Pancreas (tissue), 10 donors: Measurements from ENCODE around the gene LEP. TPM values are rescaled to one million over a fixed set of nuclear protein-coding genes. Genes with fewer than 3 reads are reported as not detected.

Experiments used
- ATAC-seq, 4 donors: fragments of 200-7000 bp; cut with Tn5 transposase; one replicate each; pipeline versions ENCODE4 v1.8.0 to v1.9.1; 2020; ENCODE audit warnings: mild to moderate bottlenecking in 4 of 4, moderate library complexity in 4 of 4
- DNase-seq, 6 donors: peaks; one replicate each; pipeline ENCODE4 v3.0.0-alpha.2; 2020
- FAIRE-seq: peaks from 2 replicates; lab custom pipeline; 2012; peaks lifted over from hg19 to GRCh38; lab: Jason Lieb, UNC
- H3K27ac ChIP-seq, 4 donors: fragments of 200-600 bp; sonication (generic); 1 replicate in 3 of 4; 2 replicates in 1 of 4; pipeline versions ENCODE4 v1.5.0 to v1.8.0; 2020
- H3K27me3 ChIP-seq, 4 donors: fragments of 200-600 bp; one replicate each; pipeline ENCODE4 v1.8.0; 2021
- H3K36me3 ChIP-seq, 3 donors: fragments of 200-600 bp; sonication (generic) in 1 of 3; one replicate each; pipeline versions ENCODE4 v1.5.0 to v1.8.0; 2020 to 2021
- H3K4me1 ChIP-seq, 3 donors: fragments of 200-600 bp; one replicate each; pipeline ENCODE4 v1.8.0; 2021
- H3K4me3 ChIP-seq, 4 donors: fragments of 200-600 bp; sonication (generic) in 2 of 4; one replicate each; pipeline versions ENCODE4 v1.5.0 to v1.8.0; 2020 to 2021
- H3K9me3 ChIP-seq, 4 donors: fragments of 200-600 bp; one replicate each; pipeline ENCODE4 v1.8.0; 2021
- CTCF ChIP-seq, 4 donors: fragments of 200-600 bp; sonication (generic) in 3 of 4; IDR thresholded peaks; one replicate each; pipeline versions ENCODE4 v1.5.0 to v1.8.0; 2021; ENCODE audit warnings: antibody characterized with exemption in 4 of 4
- WGBS, 2 donors: extraction: QIAGEN DNeasy Blood & Tissue Kit; methylation state at CpG; one replicate each; pipeline ENCODE4 v1.1.7; 2013; 5-methylcytosine and 5-hydroxymethylcytosine counted together
- intact Hi-C, 3 donors: fragments of 100-400 bp; cut with DNase I; formaldehyde crosslinking; loops; one replicate each; pipeline versions ENCODE4 v1.11.1 to v1.14.2; 2022
- polyA plus RNA-seq, 2 donors: library from polyadenylated mRNA; stranded (reverse); fragments of 200-250 nt; gene quantifications; one replicate each; pipeline ENCODE4 v1.2.3, GENCODE V29; 2013
- total RNA-seq, 6 donors: library from RNA; stranded (reverse); fragmentation: NEBNext Ultra II Directional in 4 of 6; extraction: Animal tissue kit (Norgen Biotek cat#: 25700) in 4 of 6; gene quantifications; one replicate each; pipeline versions ENCODE4 v1.2.1 to v1.2.4, GENCODE V29; 2021 to 2023
- donor health status: healthy with polysubstance abuse.
- donor health status: DM: no; HTN: no; CAD: no; lungs with moderate emphysema.
- donor health status: DM: no; HTN: no; CAD: no.
- donor health status: control.
- donor health status: control.
- donor health status: Bipolar disorder and iron deficiency.
- donor health status: DM: yes; HTN: yes; CAD: no.
- donor health status: DM: no; HTN: no; CAD: no.
- donor health status: DM: no; HTN: no; CAD: no.
- donor health status: DM: yes; HTN: yes; CAD: no.

LEP gene
- total and polyA plus RNA-seq, 8 donors: 0.05 to 5.2 (median 0.14) TPM; not detected in 1

- FAIRE-seq (no peak), ATAC-seq (no peak), DNase-seq (no peak)
- no peaks in the 10 kb centered on the region for H3K9me3 ChIP-seq
- WGBS, 2 donors: 83% methylated on average over 4 of the region's 4 CpGs
- intact Hi-C loops: no loop called here
- H3K27me3 ChIP-seq: peaks cover 0 to 11% (median 0%) of the 10 kb centered on the region in 4 donors
- no peak overlapping the region for H3K4me3 ChIP-seq
- no peak overlapping the region for H3K27ac ChIP-seq
- H3K4me1 ChIP-seq: no peaks in the 10 kb centered on the region
- TF ChIP-seq CTCF (IDR thresholded peaks at IDR 0.05): no peak
- no peaks in the 10 kb centered on the region for H3K36me3 ChIP-seq
These were observed 33.3 kb downstream of the LEP start for GRCh38 chr7:128274246-128274883.

- H3K27me3 ChIP-seq: peaks cover 0 to 10% (median 0%) of the 10 kb centered on the region in 4 donors
- H3K4me3 ChIP-seq: no peak overlapping the region
- no peak for ATAC-seq
- intact Hi-C loops: no loop called here
- WGBS, 2 donors: 60 to 62% methylated on average over 3 of the region's 3 CpGs
- no peaks in the 10 kb centered on the region for H3K9me3 ChIP-seq
- TF ChIP-seq CTCF (IDR thresholded peaks at IDR 0.05): no peak
- no peaks in the 10 kb centered on the region for H3K36me3 ChIP-seq
- peak in 1 of 6 donors; percentile 2 for DNase-seq
- H3K27ac ChIP-seq: no peak overlapping the region
- H3K4me1 ChIP-seq: no peaks in the 10 kb centered on the region
- FAIRE-seq: no peak
These were observed 34.0 kb downstream of the LEP start for GRCh38 chr7:128274884-128275603.

GRCh38 chr7:128275681-128276080, 34.6 kb downstream of the LEP start:
- Histone ChIP-seq H3K27me3 (peaks cover 0 to 3% (median 0%) of the 10 kb centered on the region in 4 donors), H3K9me3 (no peaks in the 10 kb centered on the region), H3K4me3 (no peak overlapping the region), H3K27ac (no peak overlapping the region), H3K4me1 (no peaks in the 10 kb centered on the region), H3K36me3 (no peaks in the 10 kb centered on the region)
- intact Hi-C loops: no loop called here
- DNase-seq (peak in 1 of 6 donors; percentile 21), ATAC-seq (no peak), FAIRE-seq (no peak)
- WGBS, 2 donors: 80 to 91% methylated on average over 4 of the region's 4 CpGs
- TF ChIP-seq CTCF (IDR thresholded peaks at IDR 0.05): no peak

- DNase-seq (no peak), ATAC-seq (no peak), FAIRE-seq (no peak)
- Histone ChIP-seq H3K4me3 (no peak overlapping the region), H3K36me3 (no peaks in the 10 kb centered on the region), H3K27ac (no peak overlapping the region), H3K9me3 (no peaks in the 10 kb centered on the region), H3K4me1 (no peaks in the 10 kb centered on the region), H3K27me3 (no peaks in the 10 kb centered on the region)
- intact Hi-C loops: no loop called here
- WGBS, 2 donors: 95% methylated on average over 1 of the region's 1 CpG
- no peak for TF ChIP-seq CTCF (IDR thresholded peaks at IDR 0.05)
These were observed 37.3 kb downstream of the LEP start for GRCh38 chr7:128278366-128278765.
